Measurements from ENCODE around the gene CDK2. TPM values are rescaled to one million over a fixed set of nuclear protein-coding genes. Genes with fewer than 3 reads are reported as not detected.

CDK2 gene
- total RNA-seq, 2 donors from 2014 or later: 72.3 to 178 TPM

GRCh38 chr12:56020423-56021184 is 54.0 kb downstream of the CDK2 start, which contains the start of gene IKZF4:
Gene IKZF4 (plus strand): TSS chr12:56021043. CDS start chr12:56021494, 451 bp downstream.
- DNase-seq (ENCODE audit: low spot score) (no peak), ATAC-seq (peak; percentile 2 to 15)
- Mint-ChIP-seq H3K4me1 (ENCODE audit: low read depth in 2 of 2) (peaks cover 11 to 13% of the 10 kb centered on the region in 2 donors), H3K27ac (peak within 1 kb of the TSS; percentile 64 to 93), H3K9me3 (no peaks in the 10 kb centered on the region), H3K4me3 (peak within 1 kb of the TSS; percentile 90), H3K36me3 (no peaks in the 10 kb centered on the region), H3K27me3 (no peaks in the 10 kb centered on the region)

- no peak for DNase-seq (ENCODE audit: low spot score)
Measured at GRCh38 chr12:56021889-56022497, 55.4 kb downstream of the CDK2 start.

More at GRCh38 chr12:56021889-56022497, 55.4 kb downstream of the CDK2 start:
- Mint-ChIP-seq H3K27ac (peak overlapping the region; percentile 64 to 93), H3K4me3 (peak overlapping the region; percentile 90), H3K4me1 (ENCODE audit: low read depth in 2 of 2) (peaks cover 11 to 13% of the 10 kb centered on the region in 2 donors), H3K36me3 (no peaks in the 10 kb centered on the region), H3K27me3 (no peaks in the 10 kb centered on the region), H3K9me3 (no peaks in the 10 kb centered on the region)
- no peak for ATAC-seq

Other genes starting within 250 kb of the CDK2 start
- gene RDH5, start 246.4 kb upstream of the CDK2 start, total RNA-seq: 10 to 100 TPM; 10.2 to 11.7 TPM
- gene CD63, start 237.8 kb upstream of the CDK2 start, total RNA-seq: 100 to 1,000 TPM; 263 to 327 TPM
- 10 to 100 TPM in 1 of 2 donors, 1 to 10 TPM in 1; 5.0 to 18.4 TPM for gene GDF11, start 223.7 kb upstream of the CDK2 start, total RNA-seq
- gene SARNP, start 149.1 kb upstream of the CDK2 start, total RNA-seq: 10 to 100 TPM; 68.0 to 74.9 TPM
- 10 to 100 TPM; 36.9 to 56.7 TPM for gene ORMDL2, start 148.8 kb upstream of the CDK2 start, total RNA-seq
- gene DNAJC14, start 137.2 kb upstream of the CDK2 start, total RNA-seq: 10 to 100 TPM; 38.8 to 40.0 TPM
- under 1 TPM in 1 of 2 donors, not detected in 1; 0.24 TPM for gene MMP19, start 123.9 kb upstream of the CDK2 start, total RNA-seq
- 10 to 100 TPM; 31.6 to 34.0 TPM for gene PYM1, start 38.9 kb upstream of the CDK2 start, total RNA-seq
- gene DGKA, start 35.7 kb upstream of the CDK2 start, total RNA-seq: 100 to 1,000 TPM in 1 of 2 donors, 10 to 100 TPM in 1; 81.9 to 168 TPM
- under 1 TPM in 1 of 2 donors, not detected in 1; 0.40 TPM for gene PMEL, start 788 bp upstream of the CDK2 start, total RNA-seq
- 10 to 100 TPM; 39.2 to 68.1 TPM for gene RAB5B, start 7.2 kb downstream of the CDK2 start, total RNA-seq
- 10 to 100 TPM; 12.2 to 17.6 TPM for gene SUOX, start 30.4 kb downstream of the CDK2 start, total RNA-seq
- gene IKZF4, start 54.2 kb downstream of the CDK2 start, total RNA-seq: 10 to 100 TPM; 11.7 to 12.0 TPM
- 10 to 100 TPM; 24.6 to 48.3 TPM for gene RPS26, start 75.1 kb downstream of the CDK2 start, total RNA-seq
- not detected for gene ERBB3, start 113.3 kb downstream of the CDK2 start, total RNA-seq
- 100 to 1,000 TPM; 233 to 318 TPM for gene PA2G4, start 137.7 kb downstream of the CDK2 start, total RNA-seq
- gene RPL41, start 149.8 kb downstream of the CDK2 start, total RNA-seq: 1,000 to 10,000 TPM; 2,363 to 2,700 TPM
- 10 to 100 TPM; 11.4 to 14.9 TPM for gene ZC3H10, start 151.4 kb downstream of the CDK2 start, total RNA-seq
- gene ESYT1, start 161.4 kb downstream of the CDK2 start, total RNA-seq: 100 to 1,000 TPM in 1 of 2 donors, 10 to 100 TPM in 1; 89.3 to 120 TPM
- gene MYL6B, start 185.8 kb downstream of the CDK2 start, total RNA-seq: 10 to 100 TPM; 32.0 to 65.5 TPM
- 1,000 to 10,000 TPM; 1,441 to 1,555 TPM for gene MYL6, start 191.5 kb downstream of the CDK2 start, total RNA-seq
- 100 to 1,000 TPM; 102 to 166 TPM for gene SMARCC2, start 222.7 kb downstream of the CDK2 start, total RNA-seq

Measured in natural killer cell treated with Interleukin-12 subunit alpha and Interleukin-12 subunit beta and Interleukin-15 and Interleukin-18, amount 100 ng/mL, for 72 hours (primary cell).